K562 (cell line): ENCODE measurements around the gene SRCIN1. TPM values are rescaled to one million over a fixed set of nuclear protein-coding genes. Genes with fewer than 3 reads are reported as not detected.

Source experiments
- CAMTA2 ChIP-seq: fragments of 250-450 bp; sonication (Bioruptor Pico); conservative IDR thresholded peaks from 2 replicates; pipeline ENCODE4 v1.5.1; 2022
- CREB1 ChIP-seq, 2 experiments: sonication (generic) in 1 of 2; formaldehyde crosslinking in 1 of 2; IDR thresholded peaks; 2 replicates each; pipeline versions ENCODE4 v1.6.1 to v1.8.0; 2012 to 2022; ENCODE audit warnings: inconsistent platforms in 1 of 2, mild to moderate bottlenecking in 1 of 2, missing genetic modification reagents in 1 of 2, moderate library complexity in 1 of 2
- ERF ChIP-seq: fragments of 450-650 bp; formaldehyde crosslinking; IDR thresholded peaks from 2 replicates; pipeline ENCODE4 v1.4.0; 2020; ENCODE audit warnings: mild to moderate bottlenecking, mixed read lengths
- FIP1L1 ChIP-seq: fragments of 200-400 bp; formaldehyde crosslinking; IDR thresholded peaks from 2 replicates; pipeline ENCODE4 v1.6.1; 2018; ENCODE audit warnings: mild to moderate bottlenecking, low read depth, low read length; ENCODE audit not compliant: poor library complexity, severe bottlenecking
- HNRNPLL ChIP-seq: fragments of 200-400 bp; formaldehyde crosslinking; IDR thresholded peaks from 2 replicates; pipeline ENCODE4 v1.6.1; 2017; ENCODE audit warnings: low read length, low read depth, mild to moderate bottlenecking; ENCODE audit not compliant: poor library complexity, severe bottlenecking
- MAZ ChIP-seq, 2 experiments: fragments of 450-650 bp in 1 of 2; sonication (generic) in 1 of 2; formaldehyde crosslinking; IDR thresholded peaks in 1 of 2; conservative IDR thresholded peaks in 1 of 2; 2 replicates each; pipeline versions ENCODE4 v1.4.0 to v1.5.0; 2020; ENCODE audit warnings: mild to moderate bottlenecking in 1 of 2, missing genetic modification reagents in 1 of 2
- PHF21A ChIP-seq: fragments of 450-650 bp; IDR thresholded peaks from 2 replicates; pipeline ENCODE4 v1.6.1; 2017; ENCODE audit warnings: low read depth, borderline replicate concordance
- POLR2AphosphoS2 ChIP-seq: IDR thresholded peaks from 2 replicates; pipeline ENCODE4 v1.6.1; 2012; ENCODE audit warnings: low read length, improper control_type of control experiment
- SLC30A9 ChIP-seq: fragments of 250-450 bp; sonication (Bioruptor Pico); IDR thresholded peaks from 2 replicates; pipeline ENCODE4 v1.8.0; 2022; ENCODE audit warnings: mild to moderate bottlenecking, moderate library complexity
- STAG1 ChIP-seq: sonication (generic); formaldehyde crosslinking; IDR thresholded peaks from 2 replicates; pipeline ENCODE4 v1.5.0; 2020; ENCODE audit warnings: missing genetic modification reagents, borderline replicate concordance
- ZFP36 ChIP-seq: fragments of 150-350 bp; IDR thresholded peaks from 2 replicates; pipeline ENCODE4 v1.6.1; 2018; ENCODE audit warnings: low read length, low read depth; ENCODE audit not compliant: partially characterized antibody
- ZNF511 ChIP-seq: sonication (generic); formaldehyde crosslinking; IDR thresholded peaks from 2 replicates; pipeline ENCODE4 v1.8.0; 2022; ENCODE audit warnings: mild to moderate bottlenecking, missing genetic modification reagents
- ZNF668 ChIP-seq: fragments of 250-450 bp; sonication (Bioruptor Pico); IDR thresholded peaks from 2 replicates; pipeline ENCODE4 v1.8.0; 2022; ENCODE audit warnings: mild to moderate bottlenecking, inconsistent platforms
- ZNF77 ChIP-seq: fragments of 250-450 bp; sonication (Bioruptor Pico); IDR thresholded peaks from 2 replicates; pipeline ENCODE4 v1.5.0; 2020
- ZNF785 ChIP-seq: fragments of 250-450 bp; sonication (Bioruptor Pico); IDR thresholded peaks from 2 replicates; pipeline ENCODE4 v1.4.0; 2020; ENCODE audit warnings: mild to moderate bottlenecking
- ZZZ3 ChIP-seq: fragments of 450-650 bp; IDR thresholded peaks from 2 replicates; pipeline ENCODE4 v1.6.1; 2016; ENCODE audit warnings: antibody characterized with exemption, mild to moderate bottlenecking, moderate library complexity
- polyA plus RNA-seq, 8 experiments: library from polyadenylated mRNA; depleted of rRNA in 4 of 8; stranded (reverse) in 5 of 8; unstranded in 3 of 8; fragments of >200 nt; fragmentation: Nextera tagmentation in 2 of 8; fragmentation: Illumina TruSeq in 1 of 8; extraction: Ambion mirVana in 2 of 8; extraction: Trizol in 1 of 8; gene quantifications; 2 replicates each; pipeline versions ENCODE4 v1.2.1 to v1.2.3, GENCODE V29; 2011 to 2014; ENCODE audit warnings: inconsistent platforms in 1 of 8, missing spikeins in 1 of 8
- total RNA-seq, 7 experiments: library from RNA; depleted of rRNA in 6 of 7; stranded (reverse); fragments of >200 nt in 6 of 7; fragmentation: Illumina TruSeq in 2 of 7; extraction: Trizol in 2 of 7; gene quantifications; 2 replicates each; pipeline versions ENCODE4 v1.2.1 to v1.2.3, GENCODE V29; 2011 to 2021; ENCODE audit warnings: low replicate concordance in 1 of 7
- TF ChIP-seq, protein P1 (sequence below): fragments of 250-450 bp; sonication (Bioruptor Pico); IDR thresholded peaks from 2 replicates; pipeline ENCODE4 v1.4.0; 2020
- TF ChIP-seq, protein P2 (sequence below): fragments of 250-450 bp; sonication (Bioruptor Pico); IDR thresholded peaks from 2 replicates; pipeline ENCODE4 v1.8.0; 2022; ENCODE audit warnings: moderate library complexity, mild to moderate bottlenecking, inconsistent platforms
- TF ChIP-seq, protein P3 (sequence below): fragments of 450-650 bp; IDR thresholded peaks from 2 replicates; pipeline ENCODE4 v1.6.1; 2017; ENCODE audit warnings: antibody characterized with exemption

The SRCIN1 gene
- total and polyA plus RNA-seq, 9 of the 15 experiments (the other 6 are each of a cell fraction or from before 2014, with no cell fraction given): 0.09 to 0.33 (median 0.13) TPM; not detected in 6

DNA sequence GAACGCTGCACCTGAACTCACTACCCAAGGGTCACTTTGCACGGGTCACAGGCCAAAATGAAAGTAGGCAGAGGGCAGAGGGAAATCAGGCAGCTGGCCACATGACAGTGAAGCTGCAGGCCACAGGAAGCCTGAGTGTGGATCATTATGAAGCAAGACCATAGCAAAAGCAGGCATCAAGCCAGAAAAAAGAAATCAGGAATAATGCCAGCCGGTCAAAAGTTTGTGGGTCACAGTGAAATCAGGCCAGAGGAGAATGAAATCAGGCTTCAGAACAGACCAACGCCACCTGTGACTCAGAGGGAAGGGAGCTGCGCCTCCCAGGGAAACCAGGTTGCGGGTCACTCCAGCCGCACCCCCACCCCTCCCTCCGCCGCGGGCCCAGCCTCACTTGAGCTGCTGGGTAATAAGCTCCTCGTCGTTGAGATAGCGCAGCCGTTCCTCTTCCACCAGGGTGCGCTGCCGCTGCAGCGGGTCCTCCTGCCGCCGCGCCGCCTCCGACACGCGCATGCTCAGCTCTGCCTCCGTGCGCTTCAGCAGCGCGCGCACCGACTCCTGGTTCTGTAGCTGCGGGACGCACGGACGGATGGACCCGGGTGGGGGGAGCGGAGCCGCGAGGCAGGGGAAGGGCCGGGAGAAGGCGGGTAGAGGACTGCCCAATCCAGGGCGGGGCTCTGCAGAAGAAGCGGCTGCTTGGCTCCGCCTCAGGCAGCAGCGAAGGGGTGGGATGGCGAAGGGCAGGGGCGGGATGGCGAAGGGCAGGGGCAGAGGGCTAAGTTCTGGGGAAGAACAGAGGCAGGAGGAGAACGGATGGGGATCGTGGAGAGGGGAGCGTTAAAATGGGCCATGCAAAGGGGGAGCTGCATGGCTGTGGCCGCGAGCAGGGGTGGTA, 47.7 kb downstream of the SRCIN1 start (continued):
- no peak for TF ChIP-seq ZNF511
- TF ChIP-seq MAZ (CRISPR knock-in tag; conservative IDR thresholded peaks at IDR 0.05 in 1 of 2, IDR thresholded peaks at IDR 0.05 in 1 of 2): peak; percentile 18 to 80; a peak in 2 of 4 replicates
- TF ChIP-seq HNRNPLL: no peak
- no peak for TF ChIP-seq ZNF785 (CRISPR knock-in tag)
- peak; percentile 27 for TF ChIP-seq FIP1L1
- no peak for TF ChIP-seq POLR2AphosphoS2
- TF ChIP-seq ZNF77 (CRISPR knock-in tag): no peak
- TF ChIP-seq, protein P1, sequence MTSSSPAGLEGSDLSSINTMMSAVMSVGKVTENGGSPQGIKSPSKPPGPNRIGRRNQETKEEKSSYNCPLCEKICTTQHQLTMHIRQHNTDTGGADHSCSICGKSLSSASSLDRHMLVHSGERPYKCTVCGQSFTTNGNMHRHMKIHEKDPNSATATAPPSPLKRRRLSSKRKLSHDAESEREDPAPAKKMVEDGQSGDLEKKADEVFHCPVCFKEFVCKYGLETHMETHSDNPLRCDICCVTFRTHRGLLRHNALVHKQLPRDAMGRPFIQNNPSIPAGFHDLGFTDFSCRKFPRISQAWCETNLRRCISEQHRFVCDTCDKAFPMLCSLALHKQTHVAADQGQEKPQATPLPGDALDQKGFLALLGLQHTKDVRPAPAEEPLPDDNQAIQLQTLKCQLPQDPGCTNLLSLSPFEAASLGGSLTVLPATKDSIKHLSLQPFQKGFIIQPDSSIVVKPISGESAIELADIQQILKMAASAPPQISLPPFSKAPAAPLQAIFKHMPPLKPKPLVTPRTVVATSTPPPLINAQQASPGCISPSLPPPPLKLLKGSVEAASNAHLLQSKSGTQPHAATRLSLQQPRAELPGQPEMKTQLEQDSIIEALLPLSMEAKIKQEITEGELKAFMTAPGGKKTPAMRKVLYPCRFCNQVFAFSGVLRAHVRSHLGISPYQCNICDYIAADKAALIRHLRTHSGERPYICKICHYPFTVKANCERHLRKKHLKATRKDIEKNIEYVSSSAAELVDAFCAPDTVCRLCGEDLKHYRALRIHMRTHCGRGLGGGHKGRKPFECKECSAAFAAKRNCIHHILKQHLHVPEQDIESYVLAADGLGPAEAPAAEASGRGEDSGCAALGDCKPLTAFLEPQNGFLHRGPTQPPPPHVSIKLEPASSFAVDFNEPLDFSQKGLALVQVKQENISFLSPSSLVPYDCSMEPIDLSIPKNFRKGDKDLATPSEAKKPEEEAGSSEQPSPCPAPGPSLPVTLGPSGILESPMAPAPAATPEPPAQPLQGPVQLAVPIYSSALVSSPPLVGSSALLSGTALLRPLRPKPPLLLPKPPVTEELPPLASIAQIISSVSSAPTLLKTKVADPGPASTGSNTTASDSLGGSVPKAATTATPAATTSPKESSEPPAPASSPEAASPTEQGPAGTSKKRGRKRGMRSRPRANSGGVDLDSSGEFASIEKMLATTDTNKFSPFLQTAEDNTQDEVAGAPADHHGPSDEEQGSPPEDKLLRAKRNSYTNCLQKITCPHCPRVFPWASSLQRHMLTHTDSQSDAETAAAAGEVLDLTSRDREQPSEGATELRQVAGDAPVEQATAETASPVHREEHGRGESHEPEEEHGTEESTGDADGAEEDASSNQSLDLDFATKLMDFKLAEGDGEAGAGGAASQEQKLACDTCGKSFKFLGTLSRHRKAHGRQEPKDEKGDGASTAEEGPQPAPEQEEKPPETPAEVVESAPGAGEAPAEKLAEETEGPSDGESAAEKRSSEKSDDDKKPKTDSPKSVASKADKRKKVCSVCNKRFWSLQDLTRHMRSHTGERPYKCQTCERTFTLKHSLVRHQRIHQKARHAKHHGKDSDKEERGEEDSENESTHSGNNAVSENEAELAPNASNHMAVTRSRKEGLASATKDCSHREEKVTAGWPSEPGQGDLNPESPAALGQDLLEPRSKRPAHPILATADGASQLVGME (CRISPR knock-in tag): no peak
- no peak for TF ChIP-seq ERF (CRISPR knock-in tag)
- no peak; the same call in 1 of the 2 replicates for TF ChIP-seq STAG1
- no peak for TF ChIP-seq SLC30A9 (CRISPR knock-in tag)
- TF ChIP-seq CAMTA2: no peak
- TF ChIP-seq ZNF668 (CRISPR knock-in tag): no peak
- TF ChIP-seq, protein P2, sequence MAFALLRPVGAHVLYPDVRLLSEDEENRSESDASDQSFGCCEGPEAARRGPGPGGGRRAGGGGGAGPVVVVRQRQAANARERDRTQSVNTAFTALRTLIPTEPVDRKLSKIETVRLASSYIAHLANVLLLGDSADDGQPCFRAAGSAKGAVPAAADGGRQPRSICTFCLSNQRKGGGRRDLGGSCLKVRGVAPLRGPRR (CRISPR knock-in tag): no peak
- TF ChIP-seq, protein P3, sequence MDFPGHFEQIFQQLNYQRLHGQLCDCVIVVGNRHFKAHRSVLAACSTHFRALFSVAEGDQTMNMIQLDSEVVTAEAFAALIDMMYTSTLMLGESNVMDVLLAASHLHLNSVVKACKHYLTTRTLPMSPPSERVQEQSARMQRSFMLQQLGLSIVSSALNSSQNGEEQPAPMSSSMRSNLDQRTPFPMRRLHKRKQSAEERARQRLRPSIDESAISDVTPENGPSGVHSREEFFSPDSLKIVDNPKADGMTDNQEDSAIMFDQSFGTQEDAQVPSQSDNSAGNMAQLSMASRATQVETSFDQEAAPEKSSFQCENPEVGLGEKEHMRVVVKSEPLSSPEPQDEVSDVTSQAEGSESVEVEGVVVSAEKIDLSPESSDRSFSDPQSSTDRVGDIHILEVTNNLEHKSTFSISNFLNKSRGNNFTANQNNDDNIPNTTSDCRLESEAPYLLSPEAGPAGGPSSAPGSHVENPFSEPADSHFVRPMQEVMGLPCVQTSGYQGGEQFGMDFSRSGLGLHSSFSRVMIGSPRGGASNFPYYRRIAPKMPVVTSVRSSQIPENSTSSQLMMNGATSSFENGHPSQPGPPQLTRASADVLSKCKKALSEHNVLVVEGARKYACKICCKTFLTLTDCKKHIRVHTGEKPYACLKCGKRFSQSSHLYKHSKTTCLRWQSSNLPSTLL: no peak
- no peak for TF ChIP-seq ZZZ3
- TF ChIP-seq CREB1 (IDR thresholded peaks at IDR 0.05): peak; percentile 36; the same call in 1 of the 2 replicates
- TF ChIP-seq CREB1 (CRISPR knock-in tag; IDR thresholded peaks at IDR 0.05): peak; percentile 77; the same call in 1 of the 2 replicates
- TF ChIP-seq ZFP36: no peak
- TF ChIP-seq PHF21A: no peak
